Astrocyte of the spinal cord (primary cell): ENCODE data around the gene MMP25.
"Not testable (repeated sequence)": the region's sequence is repeated elsewhere in the genome, so short reads cannot be mapped to it uniquely, and the experiment has no call there.

Source experiments
- DNase-seq: peaks from one replicate; pipeline ENCODE4 v3.0.0; 2011; ENCODE audit warnings: low read depth, low spot score
- H3K4me3 ChIP-seq: 2 replicates; pipeline ENCODE4 v1.5.1; 2011; ENCODE audit warnings: low read depth, mild to moderate bottlenecking, low read length, moderate library complexity
- in situ Hi-C: cut with HindIII; loops from 2 replicates; pipeline ENCODE4 v1.10.0; 2017; ENCODE audit warnings: low sequenced_read_pairs
- TF ChIP-seq, protein P1 (sequence below): IDR thresholded peaks from 2 replicates; pipeline ENCODE4 v1.5.1; 2012; ENCODE audit warnings: low read depth, mild to moderate bottlenecking, low read length, inconsistent platforms

The MMP25 gene

GRCh38 chr16:3050487-3050886, 4.1 kb downstream of the MMP25 start:
- DNase-seq = no peak
- in situ Hi-C loops = no loop called here
- TF ChIP-seq, protein P1, sequence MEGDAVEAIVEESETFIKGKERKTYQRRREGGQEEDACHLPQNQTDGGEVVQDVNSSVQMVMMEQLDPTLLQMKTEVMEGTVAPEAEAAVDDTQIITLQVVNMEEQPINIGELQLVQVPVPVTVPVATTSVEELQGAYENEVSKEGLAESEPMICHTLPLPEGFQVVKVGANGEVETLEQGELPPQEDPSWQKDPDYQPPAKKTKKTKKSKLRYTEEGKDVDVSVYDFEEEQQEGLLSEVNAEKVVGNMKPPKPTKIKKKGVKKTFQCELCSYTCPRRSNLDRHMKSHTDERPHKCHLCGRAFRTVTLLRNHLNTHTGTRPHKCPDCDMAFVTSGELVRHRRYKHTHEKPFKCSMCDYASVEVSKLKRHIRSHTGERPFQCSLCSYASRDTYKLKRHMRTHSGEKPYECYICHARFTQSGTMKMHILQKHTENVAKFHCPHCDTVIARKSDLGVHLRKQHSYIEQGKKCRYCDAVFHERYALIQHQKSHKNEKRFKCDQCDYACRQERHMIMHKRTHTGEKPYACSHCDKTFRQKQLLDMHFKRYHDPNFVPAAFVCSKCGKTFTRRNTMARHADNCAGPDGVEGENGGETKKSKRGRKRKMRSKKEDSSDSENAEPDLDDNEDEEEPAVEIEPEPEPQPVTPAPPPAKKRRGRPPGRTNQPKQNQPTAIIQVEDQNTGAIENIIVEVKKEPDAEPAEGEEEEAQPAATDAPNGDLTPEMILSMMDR = no peak
- no peak overlapping the region for H3K4me3 ChIP-seq

DNA sequence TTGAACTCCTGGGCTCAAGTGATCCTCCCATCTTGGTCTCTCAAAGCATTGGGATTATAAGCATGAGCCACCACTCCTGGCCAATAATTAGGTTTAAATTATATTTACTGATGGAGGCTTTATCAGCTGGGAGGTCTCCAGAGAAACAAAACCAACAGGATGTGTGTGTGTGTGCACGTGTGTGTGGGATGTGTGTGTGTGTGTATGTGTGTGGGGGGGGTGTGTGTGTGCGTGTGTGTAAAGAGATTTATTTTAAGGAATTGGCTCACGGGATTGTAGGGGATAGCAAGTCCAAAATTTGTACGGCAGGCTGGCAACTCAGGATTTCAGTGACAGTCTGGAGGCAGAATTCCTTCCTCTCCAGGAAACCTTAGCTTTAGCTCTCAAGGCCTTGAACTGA, 4.6 kb downstream of the MMP25 start:
- TF ChIP-seq, protein P1 = no peak
- in situ Hi-C loops = no loop called here
- DNase-seq = no peak
- no peak overlapping the region for H3K4me3 ChIP-seq

DNA sequence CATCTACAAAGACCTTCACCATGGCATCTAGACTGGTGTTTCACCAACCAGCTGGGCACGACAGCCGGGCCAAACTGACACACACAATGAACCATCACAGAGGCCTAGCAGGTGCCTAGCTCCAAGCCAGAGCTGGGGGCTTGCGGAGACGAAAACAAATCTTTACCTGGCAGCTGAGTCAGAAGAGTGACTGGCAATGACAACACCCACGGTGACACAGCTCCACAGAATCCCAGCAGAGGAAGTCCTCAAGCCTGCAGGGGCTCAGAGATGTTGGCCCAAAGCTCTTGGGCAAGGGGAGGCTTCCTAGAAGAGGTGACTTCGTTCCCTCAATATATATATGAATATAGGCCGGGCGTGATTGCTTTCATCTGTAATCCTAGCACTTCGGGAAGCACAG, 5.1 kb downstream of the MMP25 start:
- in situ Hi-C loops = no loop called here
- no peak overlapping the region for H3K4me3 ChIP-seq
- TF ChIP-seq, protein P1 = no peak
- DNase-seq = no peak

DNA sequence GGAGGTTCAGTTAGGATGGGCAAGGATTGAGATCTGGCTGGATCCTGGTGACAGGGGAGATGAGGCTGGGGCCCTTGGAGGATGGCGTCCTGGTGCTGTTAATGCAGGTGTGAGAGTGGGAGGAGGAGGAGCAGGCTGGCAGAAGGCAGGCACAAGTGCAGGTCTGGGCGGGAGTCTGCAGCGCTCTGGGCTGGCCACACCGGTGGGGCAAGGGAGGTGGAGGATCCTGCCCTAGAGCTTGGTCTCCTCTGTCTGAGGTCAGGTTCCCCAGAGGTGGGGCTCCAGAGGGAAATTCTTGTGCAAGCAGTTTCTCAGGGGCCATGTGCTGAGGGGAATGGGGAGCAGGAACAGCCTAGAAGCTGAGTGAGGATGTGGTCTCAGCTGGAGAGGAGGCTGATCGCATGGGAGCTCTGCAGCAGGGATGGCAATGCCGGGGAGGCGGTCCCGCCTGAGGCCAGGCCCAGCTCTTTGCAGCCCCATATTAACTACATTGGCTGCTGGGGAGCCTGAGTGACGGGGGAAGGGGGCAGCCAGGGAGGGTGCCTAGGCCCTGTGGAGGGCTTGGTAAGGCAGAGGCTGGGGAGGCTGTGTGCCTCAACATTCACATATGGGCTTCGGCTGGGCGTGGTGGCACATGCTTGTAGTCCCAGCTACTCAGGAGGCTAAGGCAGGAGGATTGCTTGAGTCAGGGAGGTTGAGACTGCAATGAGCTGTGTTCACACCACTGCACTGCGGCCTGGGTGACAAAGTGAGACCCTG, 6.4 kb downstream of the MMP25 start:
- in situ Hi-C loops, H3K4me3 ChIP-seq, DNase-seq: not testable (repeated sequence)

DNA sequence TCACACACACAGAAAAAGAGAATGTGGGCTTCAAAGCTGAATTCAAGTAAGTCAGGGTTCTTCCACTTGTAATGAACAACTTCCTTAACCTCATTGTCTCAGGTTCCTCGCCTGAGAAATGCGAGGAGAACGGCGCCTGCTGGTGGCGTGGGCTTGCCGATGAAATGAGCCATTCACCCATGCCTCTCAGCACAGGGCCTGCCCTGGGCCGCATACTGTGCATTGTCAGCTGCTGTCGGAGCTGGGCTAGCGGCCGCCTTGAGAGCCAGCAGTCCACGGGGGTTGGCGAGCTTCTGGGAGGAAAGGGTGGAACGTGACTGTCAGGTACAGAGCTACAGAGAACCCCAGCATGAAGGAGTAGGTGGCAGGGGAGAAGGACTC, 7.0 kb downstream of the MMP25 start:
- DNase-seq, H3K4me3 ChIP-seq, in situ Hi-C loops: not testable (repeated sequence)

DNA sequence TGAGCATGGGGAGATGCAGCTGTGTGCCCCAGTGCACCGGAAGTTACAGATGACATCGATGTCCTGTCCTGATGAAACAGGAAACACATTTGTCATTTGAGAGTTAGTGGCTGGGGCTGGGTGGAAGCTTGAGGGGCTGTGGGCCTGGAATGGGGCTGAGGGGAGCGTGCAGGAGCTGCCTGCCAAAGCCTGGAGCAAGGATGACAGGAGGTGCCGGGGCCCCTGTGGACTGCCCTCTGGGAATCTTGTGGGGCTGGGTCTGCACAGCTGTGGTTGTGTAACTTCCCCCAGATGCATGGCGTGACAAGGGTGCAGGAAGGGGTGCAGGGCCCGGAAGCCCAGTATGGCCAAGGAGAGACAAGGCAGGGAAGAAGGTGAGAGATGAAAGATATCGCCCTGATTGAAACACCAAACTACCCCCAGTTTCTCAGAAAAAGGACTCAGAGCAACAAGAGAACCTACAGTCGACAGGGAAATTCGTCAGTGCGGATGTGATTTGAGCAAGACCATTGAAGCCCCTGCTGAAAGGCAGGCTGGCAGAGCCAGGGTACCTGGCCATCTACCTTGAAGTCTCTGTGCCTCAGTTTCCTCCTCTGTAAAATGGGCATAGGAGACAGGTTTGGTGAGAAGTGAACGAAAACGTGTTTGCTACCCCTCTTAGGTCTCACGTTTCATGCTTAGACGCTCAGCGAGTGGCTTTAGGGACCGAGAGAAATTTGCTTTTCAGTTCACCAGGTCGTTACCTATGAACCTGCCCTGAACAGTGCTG, 8.8 kb downstream of the MMP25 start:
- H3K4me3 ChIP-seq = no peak overlapping the region
- DNase-seq = no peak
- TF ChIP-seq, protein P1 = no peak
- in situ Hi-C loops = no loop called here

DNA sequence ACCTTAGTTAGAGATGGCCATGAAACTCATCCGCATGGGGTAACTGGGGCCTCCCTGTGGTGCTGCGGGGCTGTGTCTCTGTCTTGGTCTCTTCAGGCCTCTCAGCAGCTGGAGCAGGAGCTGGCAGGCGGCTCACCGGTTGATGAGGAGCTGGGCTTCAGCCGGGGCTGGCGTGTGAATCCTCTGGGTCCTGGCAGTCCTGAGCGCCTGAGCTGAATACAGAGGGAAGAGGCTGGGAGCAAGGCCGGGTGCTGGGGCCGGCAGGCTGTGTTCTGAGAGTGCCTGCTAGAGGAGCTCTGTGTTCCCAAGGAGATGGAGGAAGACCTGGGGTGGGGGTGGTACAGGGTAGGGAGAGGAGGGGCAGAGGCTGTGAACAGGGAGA, 9.4 kb downstream of the MMP25 start:
- in situ Hi-C loops, DNase-seq: not testable (repeated sequence)

DNA sequence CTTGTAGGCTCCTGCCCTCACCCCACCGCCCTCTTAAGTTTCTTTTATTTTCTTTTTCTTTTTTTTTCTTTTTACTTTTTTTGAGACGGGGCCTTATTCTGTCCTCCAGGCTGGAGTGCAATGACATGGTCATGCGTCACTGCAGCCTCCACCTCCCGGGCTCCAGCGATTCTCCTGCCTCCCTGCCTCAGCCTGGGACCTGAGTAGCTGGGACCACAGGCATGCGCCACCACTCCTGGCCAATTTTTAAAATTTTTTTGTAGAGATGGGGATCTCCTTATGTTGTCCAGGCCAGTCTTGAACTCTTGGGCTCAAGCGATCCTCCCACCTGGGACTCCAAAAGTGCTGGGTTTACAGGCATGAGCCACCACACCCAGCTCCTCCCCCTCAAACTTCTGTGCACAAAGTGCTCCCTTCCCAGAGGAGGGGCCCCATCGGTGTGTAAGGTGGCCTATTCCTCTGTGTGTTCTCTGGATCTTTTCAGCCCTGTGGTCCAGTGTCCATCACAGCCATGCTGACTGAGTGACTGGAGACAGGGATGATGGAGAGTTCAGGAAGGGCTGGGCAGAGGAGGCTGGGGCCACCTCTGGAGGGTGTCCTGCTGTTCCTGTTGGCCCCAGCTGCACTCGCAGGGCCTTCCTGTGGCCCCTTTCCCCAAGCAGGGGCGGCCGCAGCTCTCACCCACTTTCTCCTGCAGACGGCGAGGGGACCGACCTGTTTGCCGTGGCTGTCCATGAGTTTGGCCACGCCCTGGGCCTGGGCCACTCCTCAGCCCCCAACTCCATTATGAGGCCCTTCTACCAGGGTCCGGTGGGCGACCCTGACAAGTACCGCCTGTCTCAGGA, 10.2 kb downstream of the MMP25 start:
- in situ Hi-C loops = no loop called here
- H3K4me3 ChIP-seq = no peak overlapping the region
- no peak for DNase-seq
- TF ChIP-seq, protein P1 = no peak

More for the DNA sequence above, 9.4 kb downstream of the MMP25 start:
- H3K4me3 ChIP-seq = not testable (repeated sequence)
